Astrocyte (in vitro differentiated cells and primary cell): ENCODE data around the gene AATK. TPM values are rescaled to one million over a fixed set of nuclear protein-coding genes. Genes with fewer than 3 reads are reported as not detected.

Experiments
- DNase-seq: peaks from one replicate; pipeline ENCODE4 v3.0.0-alpha.2; 2010; ENCODE audit warnings: low read depth
- FAIRE-seq: peaks from 2 replicates; lab custom pipeline; 2011; peaks lifted over from hg19 to GRCh38; lab: Jason Lieb, UNC
- H2AFZ ChIP-seq: 2 replicates; pipeline ENCODE4 v1.6.0; 2012; ENCODE audit warnings: low read depth, low read length, inconsistent platforms
- H3K27ac ChIP-seq: 2 replicates; pipeline ENCODE4 v1.5.1; 2011; ENCODE audit warnings: low read depth, low read length, inconsistent platforms
- H3K27me3 ChIP-seq: 2 replicates; pipeline ENCODE4 v1.6.0; 2011; ENCODE audit warnings: low read length, inconsistent platforms; ENCODE audit not compliant: insufficient read depth
- H3K36me3 ChIP-seq: 2 replicates; pipeline ENCODE4 v1.5.1; 2011; ENCODE audit warnings: low read length, inconsistent platforms; ENCODE audit not compliant: insufficient read depth
- H3K4me1 ChIP-seq: 2 replicates; pipeline ENCODE4 v1.5.1; 2011; ENCODE audit warnings: low read length, inconsistent platforms; ENCODE audit not compliant: insufficient read depth
- H3K4me2 ChIP-seq: 2 replicates; pipeline ENCODE4 v1.6.0; 2012; ENCODE audit warnings: low read length, inconsistent platforms
- H3K4me3 ChIP-seq: 2 replicates; pipeline ENCODE4 v1.5.1; 2011; ENCODE audit warnings: low read depth, mild to moderate bottlenecking, low read length, inconsistent platforms; ENCODE audit not compliant: insufficient read depth
- H3K79me2 ChIP-seq: 2 replicates; pipeline ENCODE4 v1.6.0; 2012; ENCODE audit warnings: mild to moderate bottlenecking, low read length, inconsistent platforms; ENCODE audit not compliant: insufficient read depth
- H3K9ac ChIP-seq: 2 replicates; pipeline ENCODE4 v1.6.0; 2012; ENCODE audit warnings: mild to moderate bottlenecking, low read length, inconsistent platforms
- H3K9me3 ChIP-seq: 2 replicates; pipeline ENCODE4 v1.5.1; 2012; ENCODE audit warnings: low read depth, mild to moderate bottlenecking, low read length, inconsistent platforms; ENCODE audit not compliant: insufficient read depth
- H4K20me1 ChIP-seq: 2 replicates; pipeline ENCODE4 v1.6.0; 2012; ENCODE audit warnings: low read length, inconsistent platforms; ENCODE audit not compliant: insufficient read depth
- H3K27ac Mint-ChIP-seq: one replicate; pipeline ENCODE4 v1.8.0; 2021; ENCODE audit warnings: mild to moderate bottlenecking, mixed read lengths; ENCODE audit not compliant: unreplicated experiment
- H3K27me3 Mint-ChIP-seq: one replicate; pipeline ENCODE4 v1.8.0; 2021; ENCODE audit warnings: low read depth, mixed read lengths; ENCODE audit not compliant: unreplicated experiment
- H3K36me3 Mint-ChIP-seq: one replicate; pipeline ENCODE4 v1.8.0; 2021; ENCODE audit warnings: low read depth, mixed read lengths; ENCODE audit not compliant: unreplicated experiment
- H3K4me1 Mint-ChIP-seq: one replicate; pipeline ENCODE4 v1.8.0; 2021; ENCODE audit warnings: low read depth, mixed read lengths; ENCODE audit not compliant: unreplicated experiment
- H3K4me3 Mint-ChIP-seq: one replicate; pipeline ENCODE4 v1.8.0; 2021; ENCODE audit warnings: mild to moderate bottlenecking, moderate library complexity, mixed read lengths; ENCODE audit not compliant: unreplicated experiment
- H3K9me3 Mint-ChIP-seq: one replicate; pipeline ENCODE4 v1.8.0; 2021; ENCODE audit warnings: mild to moderate bottlenecking, mixed read lengths; ENCODE audit not compliant: unreplicated experiment
- EZH2 ChIP-seq: IDR thresholded peaks from 2 replicates; pipeline ENCODE4 v1.6.1; 2012; ENCODE audit warnings: mild to moderate bottlenecking, low read length, inconsistent platforms; ENCODE audit not compliant: insufficient read depth
- total RNA-seq: library from RNA; stranded (reverse); gene quantifications from 2 replicates; pipeline ENCODE4 v1.2.1, GENCODE V29; 2021
- TF ChIP-seq, protein P1 (sequence below): IDR thresholded peaks from 2 replicates; pipeline ENCODE4 v1.5.1; 2011; ENCODE audit warnings: low read depth, mild to moderate bottlenecking, inconsistent platforms, low read length, moderate library complexity; ENCODE audit not compliant: insufficient read depth

AATK gene
- total RNA-seq, 1 donor from 2014 or later: 0.54 TPM

DNA sequence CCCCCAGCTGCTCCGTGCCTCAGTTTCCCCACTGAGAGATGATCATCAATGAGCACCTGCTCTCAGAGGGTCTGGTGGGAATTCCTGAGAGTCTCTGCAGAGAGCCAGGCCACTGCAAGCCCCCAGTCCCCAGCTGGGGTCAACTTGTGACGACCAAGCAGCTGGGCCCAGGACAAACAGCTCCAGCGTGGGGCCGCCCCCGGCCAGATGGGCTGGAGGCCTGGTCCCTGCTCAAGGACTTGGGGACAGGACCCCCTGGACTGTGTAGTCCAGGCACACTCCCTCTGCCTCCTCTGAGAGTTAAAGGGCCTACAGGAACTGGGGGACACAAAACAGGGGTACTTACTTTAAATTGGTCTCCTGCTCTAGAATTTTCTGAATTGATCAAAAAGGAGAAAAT lies 16.6 kb upstream of the AATK start:
- Histone ChIP-seq H3K27me3 (peaks cover 3% of the 10 kb centered on the region), H2AFZ (no peak overlapping the region), H3K36me3 (no peaks in the 10 kb centered on the region), H3K4me3 (no peak overlapping the region), H3K27ac (no peak overlapping the region), H4K20me1 (no peaks in the 10 kb centered on the region), H3K9me3 (no peaks in the 10 kb centered on the region), H3K4me1 (no peaks in the 10 kb centered on the region), H3K4me2 (no peak overlapping the region), H3K9ac (no peak overlapping the region), H3K79me2 (no peaks in the 10 kb centered on the region)
- Mint-ChIP-seq H3K27ac (no peak overlapping the region), H3K9me3 (no peaks in the 10 kb centered on the region), H3K4me1 (no peaks in the 10 kb centered on the region), H3K4me3 (no peak overlapping the region), H3K36me3 (no peaks in the 10 kb centered on the region), H3K27me3 (peaks cover 12% of the 10 kb centered on the region)
- DNase-seq (no peak), FAIRE-seq (no peak)
- no peak for TF ChIP-seq EZH2
- TF ChIP-seq, protein P1, sequence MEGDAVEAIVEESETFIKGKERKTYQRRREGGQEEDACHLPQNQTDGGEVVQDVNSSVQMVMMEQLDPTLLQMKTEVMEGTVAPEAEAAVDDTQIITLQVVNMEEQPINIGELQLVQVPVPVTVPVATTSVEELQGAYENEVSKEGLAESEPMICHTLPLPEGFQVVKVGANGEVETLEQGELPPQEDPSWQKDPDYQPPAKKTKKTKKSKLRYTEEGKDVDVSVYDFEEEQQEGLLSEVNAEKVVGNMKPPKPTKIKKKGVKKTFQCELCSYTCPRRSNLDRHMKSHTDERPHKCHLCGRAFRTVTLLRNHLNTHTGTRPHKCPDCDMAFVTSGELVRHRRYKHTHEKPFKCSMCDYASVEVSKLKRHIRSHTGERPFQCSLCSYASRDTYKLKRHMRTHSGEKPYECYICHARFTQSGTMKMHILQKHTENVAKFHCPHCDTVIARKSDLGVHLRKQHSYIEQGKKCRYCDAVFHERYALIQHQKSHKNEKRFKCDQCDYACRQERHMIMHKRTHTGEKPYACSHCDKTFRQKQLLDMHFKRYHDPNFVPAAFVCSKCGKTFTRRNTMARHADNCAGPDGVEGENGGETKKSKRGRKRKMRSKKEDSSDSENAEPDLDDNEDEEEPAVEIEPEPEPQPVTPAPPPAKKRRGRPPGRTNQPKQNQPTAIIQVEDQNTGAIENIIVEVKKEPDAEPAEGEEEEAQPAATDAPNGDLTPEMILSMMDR: no peak

DNA sequence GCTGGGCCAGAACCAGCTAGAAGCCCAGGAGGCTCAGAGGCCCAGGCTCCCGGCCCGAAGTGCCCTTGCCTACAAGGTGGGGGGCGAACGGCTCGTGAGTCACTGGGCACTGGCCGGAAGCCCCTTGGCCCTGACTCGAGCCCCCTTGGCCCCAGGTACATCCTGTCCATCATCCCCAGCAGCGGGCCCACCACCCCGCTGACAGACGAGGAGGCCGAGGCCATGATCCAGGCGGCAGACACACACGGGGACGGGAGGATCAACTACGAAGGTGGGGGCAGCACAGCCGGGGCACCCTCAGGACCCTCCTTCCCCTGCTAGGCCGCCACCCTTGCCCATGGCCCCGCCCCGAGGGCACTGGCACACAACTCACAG lies 15.8 kb upstream of the AATK start:
- Histone ChIP-seq H3K79me2 (no peaks in the 10 kb centered on the region), H3K4me2 (no peak overlapping the region), H4K20me1 (no peaks in the 10 kb centered on the region), H2AFZ (no peak overlapping the region), H3K36me3 (no peaks in the 10 kb centered on the region), H3K27ac (no peak overlapping the region), H3K4me1 (no peaks in the 10 kb centered on the region), H3K27me3 (peaks cover 3% of the 10 kb centered on the region), H3K9me3 (no peaks in the 10 kb centered on the region), H3K4me3 (no peak overlapping the region), H3K9ac (no peak overlapping the region)
- Mint-ChIP-seq H3K4me1 (no peaks in the 10 kb centered on the region), H3K36me3 (no peaks in the 10 kb centered on the region), H3K27me3 (peaks cover 12% of the 10 kb centered on the region), H3K4me3 (no peak overlapping the region), H3K9me3 (no peaks in the 10 kb centered on the region), H3K27ac (no peak overlapping the region)
- no peak for DNase-seq
- FAIRE-seq: no peak
- no peak for TF ChIP-seq EZH2
- TF ChIP-seq, protein P1: no peak

DNA sequence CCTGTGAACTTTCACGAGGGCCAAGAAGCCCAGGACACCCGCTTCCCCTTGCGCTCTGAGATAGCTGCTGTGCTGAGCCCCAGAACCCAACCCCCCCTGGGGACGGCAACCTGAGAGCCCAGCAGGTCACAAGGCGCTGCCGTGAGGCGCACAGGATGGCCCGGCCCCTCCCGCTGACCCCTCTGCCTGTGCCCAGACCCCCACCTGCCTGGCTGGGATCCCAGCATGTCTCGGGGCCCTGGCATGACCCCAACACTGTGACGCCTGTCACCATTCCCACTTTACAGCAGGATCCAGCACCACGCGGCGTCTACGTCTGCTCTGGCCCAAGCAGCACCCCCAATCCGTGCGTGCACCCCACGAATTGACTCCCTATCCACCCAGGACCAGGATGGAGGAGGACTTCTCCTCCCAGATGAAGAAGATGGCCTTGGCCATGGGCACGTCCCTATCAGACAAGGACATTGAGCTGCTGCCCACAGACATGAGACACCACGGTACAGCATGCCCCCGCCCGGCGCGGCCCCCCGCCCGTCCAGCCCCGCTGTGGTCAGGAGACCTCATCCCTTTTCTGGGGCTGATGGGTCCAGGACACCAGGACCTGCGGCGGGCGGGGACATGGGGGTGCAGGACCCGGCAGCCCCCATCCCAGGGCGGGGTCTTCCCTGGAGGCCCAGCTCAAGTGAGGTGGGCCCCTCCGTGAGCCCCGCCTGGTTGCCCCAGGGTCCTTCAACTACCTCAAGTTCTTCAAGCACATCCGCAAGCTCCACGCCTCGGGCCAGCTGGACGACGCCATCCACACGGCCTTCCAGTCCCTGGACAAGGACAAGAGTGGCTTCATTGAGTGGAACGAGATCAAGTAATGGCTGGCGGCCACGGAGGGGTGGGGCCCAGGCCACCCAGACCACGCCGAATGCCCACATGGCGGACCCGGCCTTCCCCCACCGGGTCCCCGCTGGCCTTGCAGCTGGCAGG lies 15.1 kb upstream of the AATK start:
- no peaks in the 10 kb centered on the region for H3K79me2 ChIP-seq
- DNase-seq: no peak
- Mint-ChIP-seq H3K27ac (no peak overlapping the region), H3K4me3 (no peak overlapping the region), H3K9me3 (no peaks in the 10 kb centered on the region), H3K4me1 (no peaks in the 10 kb centered on the region), H3K27me3 (peaks cover 12% of the 10 kb centered on the region), H3K36me3 (no peaks in the 10 kb centered on the region)
- H2AFZ ChIP-seq: no peak overlapping the region
- H3K4me3 ChIP-seq: no peak overlapping the region
- no peak overlapping the region for H3K9ac ChIP-seq
- no peaks in the 10 kb centered on the region for H3K36me3 ChIP-seq
- TF ChIP-seq EZH2: no peak
- TF ChIP-seq, protein P1: no peak
- no peaks in the 10 kb centered on the region for H3K4me1 ChIP-seq
- H3K4me2 ChIP-seq: no peak overlapping the region
- H3K27me3 ChIP-seq: peaks cover 3% of the 10 kb centered on the region
- no peaks in the 10 kb centered on the region for H3K9me3 ChIP-seq
- H4K20me1 ChIP-seq: no peaks in the 10 kb centered on the region
- FAIRE-seq: no peak
- H3K27ac ChIP-seq: no peak overlapping the region
